Measurements from ENCODE around the gene PPIF. TPM values are rescaled to one million over a fixed set of nuclear protein-coding genes. Genes with fewer than 3 reads are reported as not detected.

PPIF gene
- total RNA-seq, 4 donors from 2014 or later = 39.1 to 82.1 (median 67.9) TPM

DNA sequence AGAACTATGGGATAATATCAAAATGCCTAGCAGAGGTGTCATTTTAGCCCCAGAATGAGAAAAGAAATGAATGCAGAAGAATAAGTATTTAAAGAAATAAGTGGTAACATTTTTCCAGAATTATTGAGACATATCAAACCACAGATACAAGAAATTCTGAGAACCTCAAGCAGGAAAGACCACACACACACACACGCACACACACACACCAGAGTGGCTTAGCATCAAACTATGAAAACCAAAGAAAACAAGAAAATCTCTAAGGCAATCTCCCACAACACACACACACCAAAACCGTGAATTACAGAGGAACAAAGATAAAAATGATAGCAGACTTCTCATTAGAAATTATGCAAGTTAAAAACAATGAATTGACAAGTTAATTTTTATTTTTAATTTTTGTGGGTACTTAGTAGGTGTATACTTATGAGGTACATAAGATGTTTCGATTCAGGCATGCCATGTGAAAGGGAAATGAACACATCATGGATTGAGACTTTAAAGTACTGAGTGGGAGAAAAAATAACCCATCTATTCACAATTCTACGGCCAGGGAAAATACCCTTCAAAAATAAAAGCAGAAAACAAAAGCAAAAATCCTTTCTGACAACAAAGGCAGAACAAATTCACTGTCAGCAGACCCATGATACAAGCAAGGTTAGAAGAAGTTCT lies 14.6 kb downstream of the PPIF start:
- in situ Hi-C loops (cut with MboI; ENCODE audit: low sequenced_read_pairs in 4 of 4) (loop anchor here in 1 of 4 donors (25.0 kb wide), 1 partner anchor 575 kb away; the partner anchor contains the start of gene SFTPD), intact Hi-C loops (cut with DNase I; ENCODE audit: low total_unique reads) (no loop called here)
- ATAC-seq = no peak

DNA sequence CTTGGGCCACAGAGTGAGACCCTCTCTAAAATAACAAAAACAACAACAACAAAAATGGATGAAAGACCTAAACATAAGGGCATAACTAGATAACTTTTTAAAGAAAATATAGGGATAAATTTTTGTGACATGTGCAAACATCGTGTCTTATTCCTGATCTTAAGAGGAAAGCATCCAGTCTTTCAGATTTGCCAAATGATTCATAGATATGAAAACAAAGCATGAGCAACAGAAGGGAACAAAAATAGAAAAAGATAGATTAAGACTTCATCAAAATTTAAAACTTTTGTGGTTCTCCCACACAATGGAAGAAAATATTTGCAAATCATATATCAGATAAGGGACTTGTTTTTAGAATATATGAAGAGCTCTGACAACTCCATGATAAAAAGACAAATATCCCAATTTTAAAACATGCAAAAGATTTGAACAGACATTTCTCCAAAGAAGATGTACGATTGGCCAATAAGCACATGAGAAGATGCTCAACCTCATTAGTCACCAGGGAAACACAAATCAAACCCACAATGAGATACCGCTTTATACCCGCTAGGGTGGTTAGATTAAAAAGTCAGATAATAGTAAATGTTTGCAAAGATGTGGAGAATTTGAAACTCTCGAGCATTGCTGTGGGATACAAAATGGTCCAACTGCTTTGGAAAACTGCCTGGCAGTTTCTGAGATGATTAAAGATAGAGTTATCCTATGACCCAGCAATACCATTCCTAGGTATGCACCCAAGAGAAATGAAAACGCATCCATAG lies 20.3 kb downstream of the PPIF start:
- in situ Hi-C loops (cut with MboI; ENCODE audit: low sequenced_read_pairs in 4 of 4) (loop anchor here in 1 of 4 donors (25.0 kb wide), 1 partner anchor 570 kb away; the partner anchor contains the start of gene SFTPD), intact Hi-C loops (cut with DNase I; ENCODE audit: low total_unique reads) (no loop called here)
- Histone ChIP-seq H3K27me3 (no peaks in the 10 kb centered on the region), H3K27ac (no peak overlapping the region), H3K4me3 (no peak overlapping the region), H3K36me3 (no peaks in the 10 kb centered on the region), H3K4me1 (no peaks in the 10 kb centered on the region), H3K9me3 (no peaks in the 10 kb centered on the region)
- ATAC-seq (no peak), DNase-seq (no peak)
- TF ChIP-seq POLR2A (IDR thresholded peaks at IDR 0.05) = no peak
- TF ChIP-seq, protein P1, sequence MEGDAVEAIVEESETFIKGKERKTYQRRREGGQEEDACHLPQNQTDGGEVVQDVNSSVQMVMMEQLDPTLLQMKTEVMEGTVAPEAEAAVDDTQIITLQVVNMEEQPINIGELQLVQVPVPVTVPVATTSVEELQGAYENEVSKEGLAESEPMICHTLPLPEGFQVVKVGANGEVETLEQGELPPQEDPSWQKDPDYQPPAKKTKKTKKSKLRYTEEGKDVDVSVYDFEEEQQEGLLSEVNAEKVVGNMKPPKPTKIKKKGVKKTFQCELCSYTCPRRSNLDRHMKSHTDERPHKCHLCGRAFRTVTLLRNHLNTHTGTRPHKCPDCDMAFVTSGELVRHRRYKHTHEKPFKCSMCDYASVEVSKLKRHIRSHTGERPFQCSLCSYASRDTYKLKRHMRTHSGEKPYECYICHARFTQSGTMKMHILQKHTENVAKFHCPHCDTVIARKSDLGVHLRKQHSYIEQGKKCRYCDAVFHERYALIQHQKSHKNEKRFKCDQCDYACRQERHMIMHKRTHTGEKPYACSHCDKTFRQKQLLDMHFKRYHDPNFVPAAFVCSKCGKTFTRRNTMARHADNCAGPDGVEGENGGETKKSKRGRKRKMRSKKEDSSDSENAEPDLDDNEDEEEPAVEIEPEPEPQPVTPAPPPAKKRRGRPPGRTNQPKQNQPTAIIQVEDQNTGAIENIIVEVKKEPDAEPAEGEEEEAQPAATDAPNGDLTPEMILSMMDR (IDR thresholded peaks at IDR 0.05 in 4 of 5, conservative IDR thresholded peaks at IDR 0.05 in 1 of 5) = no peak

More for the DNA sequence above, 14.6 kb downstream of the PPIF start:
- no peaks in the 10 kb centered on the region for H3K9me3 ChIP-seq
- H3K4me3 ChIP-seq = no peak overlapping the region
- no peak overlapping the region for H3K27ac ChIP-seq
- H3K27me3 ChIP-seq = no peaks in the 10 kb centered on the region
- H3K4me1 ChIP-seq = peaks cover 10 to 13% of the 10 kb centered on the region in 2 donors
- no peaks in the 10 kb centered on the region for H3K36me3 ChIP-seq
- no peak for DNase-seq
- TF ChIP-seq, protein P1 (IDR thresholded peaks at IDR 0.05 in 4 of 5, conservative IDR thresholded peaks at IDR 0.05 in 1 of 5) = no peak
- no peak for TF ChIP-seq POLR2A (IDR thresholded peaks at IDR 0.05)

DNA sequence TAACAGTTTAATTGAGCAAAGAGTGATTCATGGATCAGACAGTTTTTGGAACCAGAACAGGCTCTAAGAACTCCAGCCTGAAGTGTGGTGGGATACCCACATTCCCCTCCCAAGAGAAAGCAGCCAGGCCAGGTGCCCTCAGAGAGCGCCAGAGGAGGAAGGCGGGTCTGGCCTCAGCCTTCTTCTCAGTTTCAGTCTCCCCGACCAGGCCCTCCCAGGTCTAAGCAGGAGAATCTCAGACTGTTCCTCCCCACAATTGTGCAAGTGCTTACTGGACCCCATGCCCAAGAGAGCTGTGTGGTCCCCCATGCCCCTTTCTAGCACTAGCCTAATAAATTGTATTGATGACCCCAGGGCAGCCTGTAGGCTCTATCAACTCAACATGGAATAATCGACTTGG lies 25.6 kb downstream of the PPIF start:
- in situ Hi-C loops (cut with MboI; ENCODE audit: low sequenced_read_pairs in 4 of 4) = loop anchor here in 3 of 4 donors (5.0 to 25.0 kb wide), 4 partner anchors 94 to 564 kb away; partner anchors contain the start of gene SFTPD (in 1 of the 3)

DNA sequence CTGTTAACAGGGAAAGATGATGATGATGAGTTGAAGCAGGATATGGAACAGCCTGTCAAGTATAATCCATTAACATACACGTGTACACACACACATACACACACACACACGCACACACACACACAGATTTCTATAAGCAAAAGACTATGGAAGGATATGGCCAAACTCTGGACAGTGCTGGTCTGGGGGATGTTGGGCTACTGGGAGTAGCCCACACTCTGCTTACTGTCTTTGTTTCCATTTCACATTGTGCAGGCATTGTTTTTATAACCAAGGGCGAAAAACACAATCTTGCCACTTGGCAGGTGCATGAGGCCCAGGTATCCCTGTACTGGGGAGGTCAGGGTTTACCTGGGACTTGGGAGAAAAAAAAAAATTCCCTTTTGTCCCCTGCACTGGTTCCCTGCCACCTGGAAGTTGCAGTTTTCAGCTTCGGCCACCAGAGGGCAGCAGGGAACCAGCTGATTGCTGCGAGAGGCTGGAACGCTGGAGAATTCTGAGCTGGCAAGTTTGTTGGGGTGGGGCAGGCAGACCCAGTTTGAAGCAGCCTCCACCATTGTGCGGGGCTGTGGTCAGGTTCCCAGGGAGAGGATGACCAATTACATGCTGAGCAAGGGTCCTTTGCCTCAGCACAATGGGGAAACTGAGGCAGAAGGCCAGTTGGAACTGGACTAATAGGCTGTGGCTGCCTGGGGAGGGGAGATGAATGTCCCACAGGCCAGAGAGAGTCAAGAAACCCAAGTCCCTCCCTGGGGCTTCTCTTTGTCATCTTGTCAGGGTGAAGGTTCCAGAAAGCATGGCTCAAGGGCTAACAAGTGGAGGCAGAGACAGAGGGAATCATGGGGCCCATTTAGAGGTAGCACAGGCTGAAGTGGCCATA lies 27.3 kb downstream of the PPIF start:
- in situ Hi-C loops (cut with MboI; ENCODE audit: low sequenced_read_pairs in 4 of 4) = loop anchor here (5.0 to 25.0 kb wide), 4 partner anchors 93 to 563 kb away; partner anchors contain the start of gene SFTPD (in 1 of the 4)

More for the DNA sequence above, 25.6 kb downstream of the PPIF start:
- Histone ChIP-seq H3K27me3 (no peaks in the 10 kb centered on the region), H3K27ac (no peak overlapping the region), H3K4me1 (peaks cover 8 to 13% of the 10 kb centered on the region in 2 donors), H3K9me3 (no peaks in the 10 kb centered on the region), H3K36me3 (no peaks in the 10 kb centered on the region), H3K4me3 (no peak overlapping the region)
- ATAC-seq (no peak), DNase-seq (no peak)
- intact Hi-C loops (cut with DNase I; ENCODE audit: low total_unique reads) = loop anchor here (5.0 kb wide), 2 partner anchors 234 to 769 kb away; no protein-coding TSS in a partner anchor
- TF ChIP-seq, protein P1 (IDR thresholded peaks at IDR 0.05 in 4 of 5, conservative IDR thresholded peaks at IDR 0.05 in 1 of 5) = no peak
- TF ChIP-seq POLR2A (IDR thresholded peaks at IDR 0.05) = no peak

More for the DNA sequence above, 27.3 kb downstream of the PPIF start:
- Histone ChIP-seq H3K4me3 (no peak overlapping the region), H3K36me3 (no peaks in the 10 kb centered on the region), H3K9me3 (no peaks in the 10 kb centered on the region), H3K27ac (no peak overlapping the region), H3K4me1 (peaks cover 14 to 22% of the 10 kb centered on the region in 2 donors), H3K27me3 (no peaks in the 10 kb centered on the region)
- DNase-seq = peak; percentile 62 to 70
- no peak for TF ChIP-seq POLR2A (IDR thresholded peaks at IDR 0.05)
- TF ChIP-seq, protein P1 (IDR thresholded peaks at IDR 0.05 in 4 of 5, conservative IDR thresholded peaks at IDR 0.05 in 1 of 5) = peak; percentile 93 to 99 (median 97)
- intact Hi-C loops (cut with DNase I; ENCODE audit: low total_unique reads) = loop anchor here (1.0 to 5.0 kb wide), 4 partner anchors 93 to 768 kb away; no protein-coding TSS in a partner anchor
- ATAC-seq = peak; percentile 57 to 71

Data from gastrocnemius medialis (tissue), 4 donors.